Measurements from ENCODE around the gene MTREX.
A peak's percentile ranks its signal among the peaks of the same experiment; 100 is the strongest.

MTREX gene

DNA sequence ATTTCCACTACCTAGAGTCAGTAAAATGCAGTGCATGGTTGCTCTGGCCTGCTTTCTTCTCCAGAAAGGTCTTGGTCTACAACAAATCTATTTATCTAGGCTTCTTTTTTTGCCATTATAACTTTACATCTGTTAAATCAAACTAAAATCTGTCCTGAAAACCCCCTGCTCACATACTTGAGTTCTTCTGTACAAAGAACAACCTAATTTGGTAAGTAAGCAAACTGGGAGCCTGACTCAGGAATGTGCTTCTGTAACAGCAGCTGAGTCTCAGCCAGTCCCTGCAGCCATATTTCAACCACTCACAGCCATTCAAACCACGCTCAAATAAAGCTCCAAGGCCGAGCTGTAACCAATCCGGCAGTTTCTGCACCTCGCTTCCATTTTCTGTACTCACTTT, 131.2 kb downstream of the MTREX start:
- H3K36me3 Mint-ChIP-seq, result peaks cover 28 to 48% of the 10 kb centered on the region in 2 donors
- H3K27ac Mint-ChIP-seq, result no peak overlapping the region
- H3K27me3 Mint-ChIP-seq, result no peaks in the 10 kb centered on the region
- H3K4me1 Mint-ChIP-seq, result peaks cover 16 to 31% of the 10 kb centered on the region in 2 donors
- DNase-seq (no peak), ATAC-seq (replicated peaks) (no peak)
- H3K4me3 Mint-ChIP-seq, result no peak overlapping the region
- H3K9me3 Mint-ChIP-seq, result peaks cover 14 to 15% of the 10 kb centered on the region in 2 donors

DNA sequence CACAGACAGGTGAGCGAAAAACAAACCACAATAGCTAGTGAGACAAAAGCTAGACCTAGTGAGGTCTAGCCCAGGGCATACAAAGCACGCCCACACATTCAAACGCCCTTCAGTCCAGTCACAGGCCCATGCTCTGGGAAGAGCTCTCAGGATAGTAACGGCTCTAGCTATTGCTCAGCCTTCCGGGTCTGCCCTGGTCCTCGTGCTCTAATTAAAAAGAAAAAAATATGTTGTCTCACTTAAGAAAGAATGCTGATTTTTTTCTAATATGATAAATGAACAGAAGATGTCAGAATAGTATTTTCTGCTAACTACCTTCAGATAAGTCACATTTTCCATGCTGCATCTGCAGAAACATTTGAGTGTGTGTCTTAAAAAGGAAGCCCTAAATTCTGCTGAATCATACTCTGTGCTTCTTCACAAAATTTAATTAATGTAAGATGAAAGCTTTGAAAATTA, 132.4 kb downstream of the MTREX start:
- H3K36me3 Mint-ChIP-seq, result peaks cover 19 to 39% of the 10 kb centered on the region in 2 donors
- H3K9me3 Mint-ChIP-seq, result peaks cover 6% of the 10 kb centered on the region in 2 donors
- H3K27me3 Mint-ChIP-seq, result no peaks in the 10 kb centered on the region
- H3K4me3 Mint-ChIP-seq, result peak overlapping the region in 1 of 2 donors; percentile 53
- ATAC-seq (replicated peaks) (peak; percentile 71 to 83), DNase-seq (no peak)
- peaks cover 16 to 31% of the 10 kb centered on the region in 2 donors for H3K4me1 Mint-ChIP-seq
- H3K27ac Mint-ChIP-seq, result peak overlapping the region; percentile 80

- Mint-ChIP-seq H3K36me3 (peaks cover 10 to 29% of the 10 kb centered on the region in 2 donors), H3K27me3 (no peaks in the 10 kb centered on the region), H3K9me3 (peaks cover 0 to 2% of the 10 kb centered on the region in 2 donors), H3K4me3 (no peak overlapping the region), H3K27ac (peak overlapping the region; percentile 83), H3K4me1 (peaks cover 16 to 31% of the 10 kb centered on the region in 2 donors)
- no peak for ATAC-seq (replicated peaks)
- DNase-seq, result no peak
Observed at GRCh38 chr5:55441107-55441771, 133.4 kb downstream of the MTREX start.

GRCh38 chr5:55441954-55442353, 134.2 kb downstream of the MTREX start:
- no peaks in the 10 kb centered on the region for H3K9me3 Mint-ChIP-seq
- peaks cover 8 to 27% of the 10 kb centered on the region in 2 donors for H3K36me3 Mint-ChIP-seq
- peaks cover 16 to 31% of the 10 kb centered on the region in 2 donors for H3K4me1 Mint-ChIP-seq
- ATAC-seq (replicated peaks) (no peak), DNase-seq (no peak)
- H3K27ac Mint-ChIP-seq, result no peak overlapping the region
- no peak overlapping the region for H3K4me3 Mint-ChIP-seq
- no peaks in the 10 kb centered on the region for H3K27me3 Mint-ChIP-seq

GRCh38 chr5:55445791-55446190, 138.0 kb downstream of the MTREX start:
- no peak for ATAC-seq (replicated peaks)
- peaks cover 0 to 7% of the 10 kb centered on the region in 2 donors for H3K4me1 Mint-ChIP-seq
- H3K27me3 Mint-ChIP-seq, result no peaks in the 10 kb centered on the region
- peaks cover 0 to 12% of the 10 kb centered on the region in 2 donors for H3K36me3 Mint-ChIP-seq
- no peak for DNase-seq
- H3K9me3 Mint-ChIP-seq, result no peaks in the 10 kb centered on the region
- no peak overlapping the region for H3K4me3 Mint-ChIP-seq
- H3K27ac Mint-ChIP-seq, result no peak overlapping the region

DNA sequence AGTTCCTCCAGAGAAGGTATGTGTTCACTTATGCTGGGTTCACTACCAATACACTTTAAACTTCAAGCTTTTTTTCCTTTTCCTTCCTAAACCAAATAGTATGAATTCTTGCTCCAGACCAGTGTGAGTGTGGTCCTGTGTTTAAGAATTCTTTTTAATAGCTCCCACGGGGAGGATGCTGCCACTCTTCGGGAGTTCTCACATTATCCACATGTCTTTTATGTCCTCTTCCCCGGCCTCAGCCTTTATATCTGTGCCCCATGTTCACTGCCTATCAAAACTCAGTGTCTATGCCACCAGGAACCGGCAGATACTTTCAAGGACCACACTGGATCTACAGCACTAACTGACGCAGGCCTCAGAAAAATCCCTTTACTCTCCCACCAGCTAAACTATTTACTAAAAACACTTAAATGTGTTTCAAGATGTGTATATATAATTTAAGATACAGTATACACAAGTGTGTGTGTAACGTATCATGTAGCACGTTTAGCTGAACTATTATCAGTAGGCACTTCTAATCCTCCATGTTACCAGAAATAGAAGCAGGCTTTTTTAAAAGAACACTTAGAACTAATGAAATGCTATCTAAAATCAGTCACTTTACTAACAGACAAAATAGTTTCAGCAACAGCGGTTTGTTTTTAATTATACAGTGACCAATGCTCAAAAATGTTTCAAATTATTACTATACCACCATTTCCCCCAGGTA, 139.0 kb downstream of the MTREX start:
- Mint-ChIP-seq H3K27ac (no peak overlapping the region), H3K4me3 (no peak overlapping the region), H3K36me3 (peaks cover 0 to 12% of the 10 kb centered on the region in 2 donors), H3K4me1 (no peaks in the 10 kb centered on the region), H3K9me3 (no peaks in the 10 kb centered on the region), H3K27me3 (no peaks in the 10 kb centered on the region)
- DNase-seq, result no peak
- ATAC-seq (replicated peaks), result no peak

DNA sequence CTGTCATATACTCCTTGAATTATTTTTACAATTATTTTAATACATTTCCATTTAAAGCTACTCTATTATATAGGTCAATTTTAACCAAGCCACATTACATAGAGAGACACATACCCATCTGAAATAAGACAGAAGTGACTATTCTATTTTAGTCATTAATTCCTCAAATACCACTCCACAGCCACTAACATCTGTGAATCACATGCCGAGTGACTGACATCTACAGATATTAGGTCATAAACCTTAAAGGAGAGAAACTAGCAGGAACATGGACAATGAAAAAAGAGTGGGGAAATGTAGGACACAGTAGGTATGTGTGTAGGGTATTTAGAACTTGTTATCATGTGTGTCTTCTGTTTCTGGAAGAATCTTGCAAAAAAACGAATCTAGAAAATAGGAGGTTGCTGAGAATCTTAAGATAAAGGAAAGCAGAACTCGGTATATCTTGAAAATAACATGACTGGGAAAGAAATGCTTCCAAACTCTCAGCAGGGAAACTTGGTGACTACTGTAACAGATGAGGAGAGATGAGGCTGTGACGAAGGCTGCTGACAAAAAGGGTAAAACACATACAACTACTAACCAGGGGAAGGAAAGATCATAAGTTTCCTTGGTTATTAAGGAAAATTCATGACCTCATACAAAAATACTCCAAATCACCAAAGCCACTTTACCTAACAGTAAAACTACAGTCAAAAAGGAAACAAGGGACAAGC, 142.4 kb downstream of the MTREX start:
- ATAC-seq (replicated peaks) (no peak), DNase-seq (no peak)
- no peaks in the 10 kb centered on the region for H3K9me3 Mint-ChIP-seq
- H3K27ac Mint-ChIP-seq, result no peak overlapping the region
- no peak overlapping the region for H3K4me3 Mint-ChIP-seq
- peaks cover 4 to 13% of the 10 kb centered on the region in 2 donors for H3K36me3 Mint-ChIP-seq
- H3K27me3 Mint-ChIP-seq, result no peaks in the 10 kb centered on the region
- peaks cover 0 to 10% of the 10 kb centered on the region in 2 donors for H3K4me1 Mint-ChIP-seq

DNA sequence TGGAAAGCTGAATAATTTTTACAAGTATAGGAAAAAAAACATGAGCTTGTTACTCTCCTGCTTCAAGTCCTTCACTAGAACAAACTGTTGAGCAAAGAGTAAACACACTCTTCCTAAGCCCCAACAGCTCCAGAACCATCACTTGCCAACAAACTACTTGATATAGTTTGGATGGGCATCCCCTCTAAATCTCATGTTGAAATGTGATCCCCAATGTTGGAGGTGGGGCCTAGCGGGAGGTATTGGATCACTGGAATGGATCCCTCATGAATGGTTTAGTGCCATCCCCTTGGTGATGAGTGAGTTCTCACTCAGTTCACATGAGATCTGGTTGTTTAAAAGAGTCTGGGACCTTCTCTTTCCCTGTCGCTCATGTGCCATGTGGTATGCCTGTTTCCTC, 144.2 kb downstream of the MTREX start:
- Mint-ChIP-seq H3K9me3 (no peaks in the 10 kb centered on the region), H3K27me3 (no peaks in the 10 kb centered on the region), H3K4me1 (peaks cover 0 to 10% of the 10 kb centered on the region in 2 donors), H3K36me3 (peaks cover 4 to 12% of the 10 kb centered on the region in 2 donors), H3K4me3 (no peak overlapping the region), H3K27ac (no peak overlapping the region)
- ATAC-seq (replicated peaks) (no peak), DNase-seq (no peak)

GRCh38 chr5:55453211-55453610, 145.4 kb downstream of the MTREX start:
- no peaks in the 10 kb centered on the region for H3K9me3 Mint-ChIP-seq
- peaks cover 4 to 13% of the 10 kb centered on the region in 2 donors for H3K36me3 Mint-ChIP-seq
- no peak overlapping the region for H3K27ac Mint-ChIP-seq
- H3K27me3 Mint-ChIP-seq, result no peaks in the 10 kb centered on the region
- DNase-seq (no peak), ATAC-seq (replicated peaks) (no peak)
- peaks cover 0 to 10% of the 10 kb centered on the region in 2 donors for H3K4me1 Mint-ChIP-seq
- no peak overlapping the region for H3K4me3 Mint-ChIP-seq

DNA sequence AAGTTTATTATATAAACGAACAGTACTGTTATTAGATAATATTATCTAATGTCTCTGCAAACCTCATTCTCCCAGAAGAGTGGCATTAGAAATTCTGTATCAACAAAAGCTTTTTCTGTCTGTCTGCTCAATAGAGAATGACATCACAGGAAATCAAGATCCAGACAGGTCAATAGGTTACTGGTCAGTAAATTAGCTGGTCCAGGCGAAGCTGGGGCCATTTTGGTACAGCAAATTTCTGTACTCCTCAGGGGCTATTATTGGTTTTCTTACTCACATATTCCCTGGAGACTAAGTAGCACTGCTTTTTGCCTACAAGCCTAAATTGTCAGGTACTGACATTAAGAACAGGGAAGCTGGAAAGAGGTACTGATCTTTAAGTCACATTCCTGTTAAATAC, 146.5 kb downstream of the MTREX start:
- Mint-ChIP-seq H3K4me1 (peaks cover 0 to 10% of the 10 kb centered on the region in 2 donors), H3K36me3 (peaks cover 7 to 16% of the 10 kb centered on the region in 2 donors), H3K27ac (no peak overlapping the region), H3K4me3 (no peak overlapping the region), H3K9me3 (no peaks in the 10 kb centered on the region), H3K27me3 (no peaks in the 10 kb centered on the region)
- no peak for DNase-seq
- no peak for ATAC-seq (replicated peaks)

DNA sequence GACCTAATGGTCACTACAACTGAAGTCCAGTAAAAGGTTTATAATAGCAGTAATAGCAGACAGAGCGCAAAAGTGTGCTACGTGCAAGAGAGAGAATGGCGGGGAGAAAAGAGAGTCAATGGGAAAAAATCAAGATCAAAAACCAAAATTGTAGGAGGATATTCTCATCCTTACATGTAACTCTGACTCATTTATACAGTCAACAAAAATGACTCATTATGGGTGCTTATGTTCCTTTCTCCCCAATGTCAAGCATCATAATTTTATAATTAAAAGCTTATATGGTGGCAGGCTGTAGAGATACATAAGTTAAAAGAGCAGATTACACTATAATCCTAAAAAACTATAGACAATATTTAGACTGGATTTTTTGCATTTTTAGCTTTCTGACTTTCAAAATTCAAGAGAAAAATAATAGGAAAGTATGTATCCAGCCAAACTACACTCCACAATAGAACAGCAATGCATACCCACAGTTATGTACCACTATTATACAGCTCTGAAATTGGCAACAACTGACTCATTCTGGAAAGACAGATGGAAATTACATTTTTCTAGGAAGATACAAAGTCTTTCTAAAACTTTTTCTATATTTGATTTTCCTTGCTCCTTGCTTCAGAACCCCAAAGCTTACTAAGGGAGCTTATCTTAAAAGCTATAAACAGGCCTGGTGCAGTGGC, 148.6 kb downstream of the MTREX start:
- H3K27ac Mint-ChIP-seq, result no peak overlapping the region
- H3K27me3 Mint-ChIP-seq, result no peaks in the 10 kb centered on the region
- H3K36me3 Mint-ChIP-seq, result peaks cover 7 to 10% of the 10 kb centered on the region in 2 donors
- H3K4me3 Mint-ChIP-seq, result no peak overlapping the region
- DNase-seq (no peak), ATAC-seq (replicated peaks) (no peak)
- no peaks in the 10 kb centered on the region for H3K9me3 Mint-ChIP-seq
- H3K4me1 Mint-ChIP-seq, result peaks cover 0 to 10% of the 10 kb centered on the region in 2 donors

- Mint-ChIP-seq H3K4me1 (peaks cover 0 to 5% of the 10 kb centered on the region in 2 donors), H3K9me3 (no peaks in the 10 kb centered on the region), H3K36me3 (peaks cover 6 to 12% of the 10 kb centered on the region in 2 donors), H3K27ac (no peak overlapping the region), H3K27me3 (no peaks in the 10 kb centered on the region), H3K4me3 (no peak overlapping the region)
- DNase-seq (no peak), ATAC-seq (replicated peaks) (no peak)
Observed at GRCh38 chr5:55459572-55459971, 151.8 kb downstream of the MTREX start.

DNA sequence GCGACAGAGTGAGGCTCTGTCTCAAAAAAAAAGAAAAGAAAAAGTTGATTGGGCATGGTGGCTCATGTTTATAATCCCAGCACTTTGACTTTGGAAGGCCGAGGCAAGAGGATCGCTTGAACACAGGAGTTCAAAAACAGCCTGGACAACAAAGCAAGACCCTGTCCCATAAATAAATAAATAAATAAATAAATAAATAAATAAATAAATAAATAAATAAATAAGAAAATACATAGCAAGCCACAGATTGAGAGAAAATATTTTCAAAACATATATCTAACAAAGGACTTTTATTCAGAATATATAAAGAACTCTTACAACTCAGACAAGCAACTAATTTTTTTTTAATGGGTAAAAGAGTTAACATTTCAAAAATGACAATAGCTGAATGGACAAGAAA, 155.8 kb downstream of the MTREX start:
- H3K9me3 Mint-ChIP-seq, result no peaks in the 10 kb centered on the region
- H3K4me1 Mint-ChIP-seq, result no peaks in the 10 kb centered on the region
- H3K36me3 Mint-ChIP-seq, result peaks cover 6 to 24% of the 10 kb centered on the region in 2 donors
- H3K27me3 Mint-ChIP-seq, result no peaks in the 10 kb centered on the region
- H3K27ac Mint-ChIP-seq, result no peak overlapping the region
- ATAC-seq (replicated peaks) (no peak), DNase-seq (no peak)
- H3K4me3 Mint-ChIP-seq, result no peak overlapping the region
